Neural cell (in vitro differentiated cells): ENCODE results near the gene ZNF260. TPM values are rescaled to one million over a fixed set of nuclear protein-coding genes. Genes with fewer than 3 reads are reported as not detected.
A peak's percentile ranks its signal among the peaks of the same experiment; 100 is the strongest.

ENCODE experiments used
- H2AFZ ChIP-seq: fragments of 200-600, 300-800 bp; sonication (generic), shearing (Covaris generic); 2 replicates; pipeline ENCODE4 v1.6.0; 2014; ENCODE audit warnings: low read depth, mild to moderate bottlenecking, antibody characterized with exemption, low read length, moderate library complexity
- H3F3A ChIP-seq: fragments of 200-600 bp; shearing (Covaris generic); 2 replicates; pipeline ENCODE4 v1.6.1; 2016; ENCODE audit warnings: mild to moderate bottlenecking, moderate library complexity, mixed read lengths, antibody characterized with exemption, low read length; ENCODE audit not compliant: insufficient read depth, poor library complexity, severe bottlenecking
- H3K27ac ChIP-seq: fragments of 200-600, 300-800 bp; sonication (generic), shearing (Covaris generic); 2 replicates; pipeline ENCODE4 v1.5.1; 2014; ENCODE audit warnings: mild to moderate bottlenecking, low read length, moderate library complexity
- H3K27me3 ChIP-seq: fragments of 300-800, 200-600 bp; sonication (generic), shearing (Covaris generic); 2 replicates; pipeline ENCODE4 v1.6.0; 2014; ENCODE audit warnings: mild to moderate bottlenecking, low read depth, low read length, moderate library complexity; ENCODE audit not compliant: insufficient read depth
- H3K36me3 ChIP-seq: fragments of 300-800, 200-600 bp; sonication (generic), shearing (Covaris generic); 2 replicates; pipeline ENCODE4 v1.5.1; 2014; ENCODE audit warnings: mild to moderate bottlenecking, antibody characterized with exemption, low read length, moderate library complexity; ENCODE audit not compliant: insufficient read depth
- H3K4me2 ChIP-seq: fragments of 300-800, 200-600 bp; sonication (generic), shearing (Covaris generic); 2 replicates; pipeline ENCODE4 v1.6.0; 2014; ENCODE audit warnings: mild to moderate bottlenecking, low read length
- H3K4me3 ChIP-seq: fragments of 300-800, 200-600 bp; sonication (generic), shearing (Covaris generic); 2 replicates; pipeline ENCODE4 v1.5.1; 2014; ENCODE audit warnings: mild to moderate bottlenecking, low read length, moderate library complexity
- H3K79me2 ChIP-seq: fragments of 200-600 bp; shearing (Covaris generic); replicated peaks from 2 replicates; pipeline ENCODE4 v1.6.0; 2014; ENCODE audit warnings: mild to moderate bottlenecking, low read length, moderate library complexity; ENCODE audit not compliant: insufficient read depth
- H3K9ac ChIP-seq: fragments of 300-800, 200-600 bp; sonication (generic), shearing (Covaris generic); 2 replicates; pipeline ENCODE4 v1.6.1; 2016; ENCODE audit warnings: mild to moderate bottlenecking, low read length, mixed read lengths
- H3K9me2 ChIP-seq: fragments of 200-600 bp; shearing (Covaris generic); 2 replicates; pipeline ENCODE4 v1.6.1; 2016; ENCODE audit warnings: mild to moderate bottlenecking, low read length, mixed read lengths; ENCODE audit not compliant: insufficient read depth
- H3K9me3 ChIP-seq: fragments of 200-600, 300-800 bp; sonication (generic), shearing (Covaris generic); 2 replicates; pipeline ENCODE4 v1.6.1; 2016; ENCODE audit warnings: mild to moderate bottlenecking, mixed run types, low read length, moderate library complexity, mixed read lengths
- H4K20me1 ChIP-seq: fragments of 200-600 bp; shearing (Covaris generic); 2 replicates; pipeline ENCODE4 v1.6.1; 2016; ENCODE audit warnings: mild to moderate bottlenecking, mixed run types; ENCODE audit not compliant: insufficient read depth
- CTCF ChIP-seq: fragments of 450-650 bp; IDR thresholded peaks from 2 replicates; pipeline ENCODE4 v1.5.1; 2014; ENCODE audit warnings: antibody characterized with exemption, mild to moderate bottlenecking, moderate library complexity; ENCODE audit not compliant: poor library complexity, severe bottlenecking
- EP300 ChIP-seq: fragments of 450-650 bp; conservative IDR thresholded peaks from 2 replicates; pipeline ENCODE4 v1.6.1; 2014; ENCODE audit warnings: antibody characterized with exemption, mild to moderate bottlenecking, moderate library complexity; ENCODE audit not compliant: poor library complexity, severe bottlenecking
- EZH2 ChIP-seq: fragments of 200-600, 300-800 bp; shearing (Covaris generic), sonication (generic); IDR thresholded peaks from 2 replicates; pipeline ENCODE4 v1.6.1; 2014; ENCODE audit warnings: antibody characterized with exemption, low read length, borderline replicate concordance, mild to moderate bottlenecking; ENCODE audit not compliant: insufficient read depth, poor library complexity, severe bottlenecking
- MXI1 ChIP-seq: fragments of 450-650 bp; conservative IDR thresholded peaks from 2 replicates; pipeline ENCODE4 v1.6.1; 2014; ENCODE audit warnings: antibody characterized with exemption, mild to moderate bottlenecking; ENCODE audit not compliant: poor library complexity, severe bottlenecking
- POLR2AphosphoS5 ChIP-seq: IDR thresholded peaks from 2 replicates; pipeline ENCODE4 v1.6.1; 2012
- RAD21 ChIP-seq: fragments of 450-650 bp; conservative IDR thresholded peaks from 2 replicates; pipeline ENCODE4 v1.6.1; 2014; ENCODE audit warnings: antibody characterized with exemption, mild to moderate bottlenecking, moderate library complexity
- SMC3 ChIP-seq: fragments of 450-650 bp; conservative IDR thresholded peaks from 2 replicates; pipeline ENCODE4 v1.6.1; 2014; ENCODE audit warnings: antibody characterized with exemption, mild to moderate bottlenecking, moderate library complexity; ENCODE audit not compliant: poor library complexity
- TAF1 ChIP-seq: IDR thresholded peaks from 2 replicates; pipeline ENCODE4 v1.6.1; 2012; ENCODE audit warnings: low read depth
- polyA plus RNA-seq: library from polyadenylated mRNA; depleted of rRNA; stranded (reverse); fragments of >200 nt; gene quantifications from 2 replicates; pipeline ENCODE4 v1.2.3, GENCODE V29; 2014
- TF ChIP-seq, protein P1 (sequence below): IDR thresholded peaks from 2 replicates; pipeline ENCODE4 v1.6.1; 2012; ENCODE audit warnings: borderline replicate concordance

The ZNF260 gene
- polyA plus RNA-seq, 1 donor from 2014 or later: 23.2 TPM

GRCh38 chr19:36574741-36575140 lies 46.7 kb upstream of the ZNF260 start:
- H3K27ac ChIP-seq: no peak overlapping the region
- H3K27me3 ChIP-seq: no peaks in the 10 kb centered on the region
- peaks cover 3% of the 10 kb centered on the region for H3K9me3 ChIP-seq
- no peaks in the 10 kb centered on the region for H3F3A ChIP-seq
- H3K36me3 ChIP-seq: peaks cover 13% of the 10 kb centered on the region
- TF ChIP-seq CTCF (no peak), MXI1 (no peak), TAF1 (no peak), EP300 (no peak), RAD21 (no peak), POLR2AphosphoS5 (no peak), EZH2 (no peak), SMC3 (no peak)
- TF ChIP-seq, protein P1, sequence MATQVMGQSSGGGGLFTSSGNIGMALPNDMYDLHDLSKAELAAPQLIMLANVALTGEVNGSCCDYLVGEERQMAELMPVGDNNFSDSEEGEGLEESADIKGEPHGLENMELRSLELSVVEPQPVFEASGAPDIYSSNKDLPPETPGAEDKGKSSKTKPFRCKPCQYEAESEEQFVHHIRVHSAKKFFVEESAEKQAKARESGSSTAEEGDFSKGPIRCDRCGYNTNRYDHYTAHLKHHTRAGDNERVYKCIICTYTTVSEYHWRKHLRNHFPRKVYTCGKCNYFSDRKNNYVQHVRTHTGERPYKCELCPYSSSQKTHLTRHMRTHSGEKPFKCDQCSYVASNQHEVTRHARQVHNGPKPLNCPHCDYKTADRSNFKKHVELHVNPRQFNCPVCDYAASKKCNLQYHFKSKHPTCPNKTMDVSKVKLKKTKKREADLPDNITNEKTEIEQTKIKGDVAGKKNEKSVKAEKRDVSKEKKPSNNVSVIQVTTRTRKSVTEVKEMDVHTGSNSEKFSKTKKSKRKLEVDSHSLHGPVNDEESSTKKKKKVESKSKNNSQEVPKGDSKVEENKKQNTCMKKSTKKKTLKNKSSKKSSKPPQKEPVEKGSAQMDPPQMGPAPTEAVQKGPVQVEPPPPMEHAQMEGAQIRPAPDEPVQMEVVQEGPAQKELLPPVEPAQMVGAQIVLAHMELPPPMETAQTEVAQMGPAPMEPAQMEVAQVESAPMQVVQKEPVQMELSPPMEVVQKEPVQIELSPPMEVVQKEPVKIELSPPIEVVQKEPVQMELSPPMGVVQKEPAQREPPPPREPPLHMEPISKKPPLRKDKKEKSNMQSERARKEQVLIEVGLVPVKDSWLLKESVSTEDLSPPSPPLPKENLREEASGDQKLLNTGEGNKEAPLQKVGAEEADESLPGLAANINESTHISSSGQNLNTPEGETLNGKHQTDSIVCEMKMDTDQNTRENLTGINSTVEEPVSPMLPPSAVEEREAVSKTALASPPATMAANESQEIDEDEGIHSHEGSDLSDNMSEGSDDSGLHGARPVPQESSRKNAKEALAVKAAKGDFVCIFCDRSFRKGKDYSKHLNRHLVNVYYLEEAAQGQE: no peak
- H3K4me3 ChIP-seq: peak overlapping the region; percentile 79
- H3K9me2 ChIP-seq: no peaks in the 10 kb centered on the region
- H4K20me1 ChIP-seq: no peaks in the 10 kb centered on the region
- peaks cover 40% of the 10 kb centered on the region for H3K79me2 ChIP-seq
- H3K4me2 ChIP-seq: peak overlapping the region; percentile 93
- H3K9ac ChIP-seq: no peak overlapping the region
- no peak overlapping the region for H2AFZ ChIP-seq

DNA sequence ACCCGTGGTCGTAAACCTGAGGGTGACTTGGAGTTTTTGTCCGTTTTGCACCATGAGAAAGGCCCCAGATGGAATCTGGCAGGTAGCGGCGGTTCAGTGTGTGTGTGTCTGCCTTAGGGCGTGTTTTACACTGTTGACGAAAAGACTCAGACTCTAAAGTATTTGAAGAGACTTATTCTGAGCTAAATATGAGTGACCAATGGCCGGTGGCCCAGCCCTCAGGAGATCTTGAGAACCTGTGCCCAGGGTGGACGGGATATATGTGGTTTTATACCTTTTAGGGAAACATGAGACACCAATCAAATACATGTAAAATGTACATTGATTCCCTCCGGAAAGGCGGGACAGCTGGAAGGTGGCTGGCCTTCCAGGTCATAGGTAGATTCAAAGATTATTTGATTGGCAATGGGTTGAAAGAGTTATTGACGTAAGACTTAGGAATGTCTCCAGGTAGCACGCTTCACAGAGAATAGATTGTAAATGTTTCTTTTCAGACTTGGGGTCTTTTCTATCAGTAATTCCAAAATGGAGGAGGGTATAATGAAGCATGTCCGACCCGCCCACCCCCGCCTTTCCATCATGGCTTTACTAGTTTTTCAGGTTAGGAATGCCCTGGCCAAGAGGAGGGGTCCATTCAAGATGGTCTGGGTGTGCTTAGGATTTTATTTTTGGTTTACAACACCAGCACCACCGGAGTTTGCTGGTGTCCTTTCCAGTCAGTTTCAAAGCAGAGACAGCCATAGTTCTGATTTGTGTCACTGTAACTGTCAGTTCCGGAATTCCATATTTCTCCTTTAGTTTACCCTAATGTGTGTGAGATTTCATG lies 46.0 kb upstream of the ZNF260 start:
- peaks cover 43% of the 10 kb centered on the region for H3K79me2 ChIP-seq
- H3K9me3 ChIP-seq: peaks cover 3% of the 10 kb centered on the region
- TF ChIP-seq POLR2AphosphoS5 (no peak), MXI1 (no peak), TAF1 (no peak), EP300 (no peak), RAD21 (no peak)
- TF ChIP-seq, protein P1: no peak

More for the DNA sequence above, 46.0 kb upstream of the ZNF260 start:
- Histone ChIP-seq H3F3A (no peaks in the 10 kb centered on the region), H3K9ac (peak overlapping the region; percentile 89), H3K9me2 (no peaks in the 10 kb centered on the region), H2AFZ (peak overlapping the region; percentile 96), H3K4me3 (peak overlapping the region; percentile 79), H3K27ac (peak overlapping the region; percentile 87), H3K4me2 (peak overlapping the region; percentile 93), H4K20me1 (no peaks in the 10 kb centered on the region), H3K36me3 (peaks cover 9% of the 10 kb centered on the region), H3K27me3 (no peaks in the 10 kb centered on the region)
